Brain microvascular endothelial cell (primary cell): ENCODE data around the gene CYSTM1.

Source experiments
- DNase-seq: peaks from one replicate; pipeline ENCODE4 v3.0.0-alpha.2; 2020
- H3K27ac ChIP-seq: fragments of 250-450 bp; sonication (Bioruptor Pico); 2 replicates; pipeline ENCODE4 v1.5.1; 2020; ENCODE audit warnings: mild to moderate bottlenecking, moderate library complexity
- H3K27me3 ChIP-seq: fragments of 250-450 bp; sonication (Bioruptor Pico); replicated peaks from 2 replicates; pipeline ENCODE4 v1.5.1; 2020; ENCODE audit warnings: mild to moderate bottlenecking
- H3K36me3 ChIP-seq: fragments of 250-450 bp; sonication (Bioruptor Pico); replicated peaks from 2 replicates; pipeline ENCODE4 v1.5.1; 2020; ENCODE audit warnings: mild to moderate bottlenecking
- H3K4me3 ChIP-seq: 2 replicates; pipeline ENCODE4 v1.5.1; 2011; ENCODE audit warnings: low read depth, mild to moderate bottlenecking, control low read depth, low read length, moderate library complexity
- CTCF ChIP-seq: IDR thresholded peaks from 2 replicates; pipeline ENCODE4 v1.5.1; 2011; ENCODE audit warnings: low read depth, mild to moderate bottlenecking, moderate library complexity, low read length, control low read depth, inconsistent platforms; ENCODE audit errors: missing control alignments
- in situ Hi-C: cut with HindIII; loops from 2 replicates; pipeline ENCODE4 v1.10.0; 2017; ENCODE audit warnings: low sequenced_read_pairs, low pct_ligation_motif_present

Gene CYSTM1

GRCh38 chr5:140157032-140157781, 17.8 kb upstream of the CYSTM1 start:
- in situ Hi-C loops = no loop called here

DNA sequence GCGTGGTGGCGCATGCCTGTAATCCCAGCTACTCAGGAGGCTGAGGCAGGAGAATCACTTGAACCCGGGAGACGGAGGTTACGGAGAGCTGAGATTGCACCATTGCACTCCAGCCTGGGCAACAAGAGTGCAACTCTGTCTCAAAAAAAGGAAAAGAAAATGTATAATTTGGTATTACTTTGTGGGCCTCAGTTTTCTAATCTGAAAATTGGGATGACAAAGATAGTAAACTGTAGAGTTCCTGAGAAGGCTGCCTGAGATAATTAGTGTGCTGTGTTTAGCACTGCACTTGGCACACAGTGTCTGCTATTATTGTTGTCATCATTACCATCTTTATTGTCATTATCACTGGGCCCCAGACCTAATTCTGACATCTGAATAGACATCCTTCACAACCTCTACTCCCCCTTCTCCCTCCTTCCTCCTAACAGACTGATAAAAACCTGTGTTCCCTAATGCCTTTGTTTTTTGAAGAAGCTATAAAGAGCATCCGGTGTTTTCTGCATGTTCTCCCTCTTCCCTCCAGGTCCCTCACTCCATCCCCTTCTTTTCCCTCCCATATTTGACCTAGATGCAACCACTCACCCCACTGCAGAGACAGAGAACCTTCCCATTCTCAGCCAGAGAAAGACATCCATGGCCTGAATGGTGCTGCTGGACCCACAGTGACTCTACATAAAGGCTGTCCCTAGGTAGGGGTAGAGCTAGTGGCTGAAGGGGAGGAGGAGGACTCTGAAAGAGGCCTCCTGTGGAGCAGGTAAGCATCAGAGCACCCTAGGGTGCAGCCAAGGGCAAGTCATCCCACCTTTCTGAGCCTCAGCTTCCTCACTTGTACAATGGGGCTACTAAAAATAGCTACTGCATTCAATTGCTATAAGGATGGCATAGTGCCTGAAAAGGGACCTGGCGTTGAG, 15.7 kb upstream of the CYSTM1 start:
- H3K27ac ChIP-seq = no peak overlapping the region
- TF ChIP-seq CTCF = no peak
- in situ Hi-C loops = no loop called here

More at GRCh38 chr5:140157032-140157781, 17.8 kb upstream of the CYSTM1 start:
- Histone ChIP-seq H3K4me3 (peak overlapping the region; percentile 48), H3K27ac (no peak overlapping the region), H3K36me3 (no peaks in the 10 kb centered on the region), H3K27me3 (no peaks in the 10 kb centered on the region)
- peak; percentile 93 for TF ChIP-seq CTCF
- DNase-seq = peak; percentile 78

GRCh38 chr5:140162275-140162674, 12.7 kb upstream of the CYSTM1 start:
- H3K27me3 ChIP-seq = no peaks in the 10 kb centered on the region
- no peak for DNase-seq
- H3K4me3 ChIP-seq = no peak overlapping the region
- H3K36me3 ChIP-seq = no peaks in the 10 kb centered on the region
- TF ChIP-seq CTCF = no peak
- H3K27ac ChIP-seq = no peak overlapping the region
- in situ Hi-C loops = no loop called here

More for the DNA sequence above, 15.7 kb upstream of the CYSTM1 start:
- DNase-seq = no peak
- Histone ChIP-seq H3K4me3 (no peak overlapping the region), H3K27me3 (no peaks in the 10 kb centered on the region), H3K36me3 (no peaks in the 10 kb centered on the region)

GRCh38 chr5:140162781-140163180, 12.2 kb upstream of the CYSTM1 start:
- Histone ChIP-seq H3K27ac (no peak overlapping the region), H3K36me3 (no peaks in the 10 kb centered on the region), H3K27me3 (no peaks in the 10 kb centered on the region), H3K4me3 (no peak overlapping the region)
- no peak for DNase-seq
- no peak for TF ChIP-seq CTCF
- in situ Hi-C loops = no loop called here

DNA sequence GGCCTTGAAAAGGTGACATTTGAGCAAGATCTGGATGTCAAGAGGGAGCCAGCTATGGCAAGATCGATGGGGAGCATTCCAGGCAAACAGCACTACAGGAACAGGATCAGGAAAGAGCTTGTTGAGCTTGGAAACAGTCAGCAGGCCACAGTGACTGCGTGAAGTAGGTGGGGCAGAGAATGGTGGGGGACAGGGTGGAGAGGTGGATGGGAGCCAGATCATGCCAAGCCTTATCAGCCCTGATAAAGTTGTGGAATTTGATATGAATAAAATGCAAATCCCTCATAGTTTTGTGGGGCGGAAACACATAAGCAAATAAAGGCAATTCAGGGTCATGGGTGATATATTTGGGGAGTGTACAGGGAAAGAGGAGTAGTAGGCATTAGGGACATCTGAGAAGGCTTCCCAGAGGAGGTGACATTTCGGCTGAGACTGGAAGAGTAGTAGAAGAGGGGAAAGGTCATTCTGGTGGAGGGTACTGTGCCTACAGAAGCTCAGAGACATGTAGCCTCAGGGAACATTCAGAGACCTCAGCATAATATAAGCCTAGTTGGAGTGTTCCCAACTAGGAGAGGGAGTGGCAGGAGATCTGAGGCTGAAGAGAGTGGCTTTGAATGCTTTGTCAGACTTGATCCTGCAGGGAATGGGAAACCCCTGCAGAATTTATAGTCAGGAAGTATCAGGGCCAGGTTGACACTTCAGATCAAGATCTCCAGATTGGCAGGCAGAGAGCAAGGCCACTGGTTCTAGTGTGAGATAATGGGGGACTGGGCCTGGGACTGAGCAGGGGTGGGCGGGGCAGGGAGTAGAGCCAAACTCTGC, 9.7 kb upstream of the CYSTM1 start:
- H3K36me3 ChIP-seq = no peaks in the 10 kb centered on the region
- H3K4me3 ChIP-seq = no peak overlapping the region
- TF ChIP-seq CTCF = no peak
- no peak for DNase-seq
- H3K27ac ChIP-seq = no peak overlapping the region
- H3K27me3 ChIP-seq = no peaks in the 10 kb centered on the region
- in situ Hi-C loops = no loop called here
